ENCODE results near the gene COL7A1.

- TF ChIP-seq POLR2A (IDR thresholded peaks at IDR 0.05; ENCODE audit: insufficient read depth in 1 of 2, low read depth in 2 of 2, low read length in 2 of 2) (peak in 1 of 2 experiments; percentile 15; a peak in 1 of 4 replicates), ZNF678 (CRISPR knock-in tag; IDR thresholded peaks at IDR 0.05) (no peak), ATF3 (CRISPR knock-in tag; IDR thresholded peaks at IDR 0.05) (no peak), POLR2AphosphoS5 (IDR thresholded peaks at IDR 0.05; ENCODE audit: low read depth, low read length) (no peak), EZH2 (conservative IDR thresholded peaks at IDR 0.05; ENCODE audit: low read depth, low read length) (no peak), ZBTB14 (CRISPR knock-in tag; IDR thresholded peaks at IDR 0.05) (no peak), GATAD2A (CRISPR knock-in tag; IDR thresholded peaks at IDR 0.05) (no peak), ETV5 (CRISPR knock-in tag; IDR thresholded peaks at IDR 0.05; ENCODE audit: borderline replicate concordance) (no peak), CTCF (CRISPR knock-in tag; IDR thresholded peaks at IDR 0.05) (no peak), ZNF670 (CRISPR knock-in tag; IDR thresholded peaks at IDR 0.05; ENCODE audit: borderline replicate concordance) (no peak), NCOR1 (IDR thresholded peaks at IDR 0.05; ENCODE audit: borderline replicate concordance, low read length) (no peak), SMC3 (IDR thresholded peaks at IDR 0.05; ENCODE audit: low read length) (no peak), BHLHE40 (IDR thresholded peaks at IDR 0.05; ENCODE audit: low read length) (no peak), HNRNPUL1 (IDR thresholded peaks at IDR 0.05; ENCODE audit: low read depth, low read length) (no peak)
Observed at GRCh38 chr3:48518638-48519276, 76.4 kb downstream of the COL7A1 start.

Data from HepG2 (cell line).